GM12878 (cell line): Measurements from ENCODE around the gene DZIP1L. TPM values are rescaled to one million over a fixed set of nuclear protein-coding genes. Genes with fewer than 3 reads are reported as not detected.

Experiments
- ATAC-seq: fragments of 200-7000 bp; cut with Tn5 transposase; 3 replicates; pipeline ENCODE4 v1.9.1; 2020; ENCODE audit warnings: mild to moderate bottlenecking, moderate library complexity
- BruUV-seq: library from RNA; stranded (reverse); fragments of 400-500 nt; replicated peaks from 2 replicates; lab custom pipeline; 2021; lab: Mats Ljungman, UMichigan
- CTCF ChIA-PET: fragments of 300-600 bp; sonication (Branson Sonifier 250); formaldehyde crosslinking; extraction: SDS; loops from one replicate; lab custom pipeline; 2021; ENCODE audit warnings: inconsistent platforms; lab: Yijun Ruan, JAX
- POLR2A ChIA-PET: fragments of 350-600 bp; formaldehyde crosslinking; extraction: SDS; loops from one replicate; lab custom pipeline; 2021; ENCODE audit warnings: inconsistent platforms; lab: Charles Lee
- RAD21 ChIA-PET: fragments of 300-600 bp; sonication (Branson Sonifier 250); formaldehyde crosslinking; loops from one replicate; lab custom pipeline; 2023; ENCODE audit warnings: antibody characterized with exemption; ENCODE audit not compliant: unreplicated experiment; lab: Charles Lee
- SMC1A ChIA-PET: fragments of 300-600 bp; sonication (Branson Sonifier 250); formaldehyde crosslinking; loops from one replicate; lab custom pipeline; 2023; ENCODE audit not compliant: unreplicated experiment, uncharacterized antibody; lab: Charles Lee
- DNase-seq: peaks from one replicate; pipeline ENCODE4 v3.0.0-alpha.2; 2011; ENCODE audit warnings: low read depth, low spot score
- FAIRE-seq: peaks from 3 replicates; lab custom pipeline; 2011; peaks lifted over from hg19 to GRCh38; lab: Jason Lieb, UNC
- H2AFZ ChIP-seq: 2 replicates; pipeline ENCODE4 v1.6.0; 2011; ENCODE audit warnings: low read depth, low read length, control low read depth; ENCODE audit not compliant: control insufficient read depth
- H3K27ac ChIP-seq: 2 replicates; pipeline ENCODE4 v1.5.1; 2011; ENCODE audit warnings: control low read depth; ENCODE audit not compliant: control insufficient read depth, insufficient read depth
- H3K27me3 ChIP-seq, 2 experiments: replicated peaks in 1 of 2; 2 replicates each; pipeline versions ENCODE4 v1.6.0 to v1.6.1; 2011; ENCODE audit warnings: low read length in 1 of 2; ENCODE audit not compliant: control insufficient read depth in 2 of 2, insufficient read depth in 2 of 2
- H3K36me3 ChIP-seq, 2 experiments: 2 replicates each; pipeline ENCODE4 v1.5.1; 2011; ENCODE audit warnings: low read length in 1 of 2; ENCODE audit not compliant: control insufficient read depth in 2 of 2, insufficient read depth in 2 of 2
- H3K4me1 ChIP-seq: 2 replicates; pipeline ENCODE4 v1.6.1; 2011; ENCODE audit warnings: mild to moderate bottlenecking, low read length, moderate library complexity, mixed read lengths; ENCODE audit not compliant: control insufficient read depth, insufficient read depth
- H3K4me2 ChIP-seq: 2 replicates; pipeline ENCODE4 v1.6.0; 2011; ENCODE audit warnings: control low read depth; ENCODE audit not compliant: control insufficient read depth, insufficient read depth
- H3K4me3 ChIP-seq: fragments of 200-600 bp; sonication (generic); 2 replicates; pipeline ENCODE4 v1.5.1; 2016
- H3K79me2 ChIP-seq: 2 replicates; pipeline ENCODE4 v1.6.0; 2011; ENCODE audit warnings: low read length; ENCODE audit not compliant: control insufficient read depth, insufficient read depth
- H3K9ac ChIP-seq: 2 replicates; pipeline ENCODE4 v1.8.0; 2011; ENCODE audit warnings: low read length, control low read depth, mixed read lengths; ENCODE audit not compliant: control insufficient read depth, insufficient read depth
- H3K9me3 ChIP-seq: replicated peaks from 3 replicates; pipeline ENCODE4 v1.5.1; 2011; ENCODE audit warnings: mild to moderate bottlenecking, low read length; ENCODE audit not compliant: control insufficient read depth, insufficient read depth
- H4K20me1 ChIP-seq: 2 replicates; pipeline ENCODE4 v1.6.0; 2011; ENCODE audit not compliant: control insufficient read depth, insufficient read depth
- ATF2 ChIP-seq: IDR thresholded peaks from 2 replicates; pipeline ENCODE4 v1.6.1; 2012; ENCODE audit warnings: low read length, inconsistent platforms
- E2F4 ChIP-seq: IDR thresholded peaks from 2 replicates; pipeline ENCODE4 v1.6.1; 2012; ENCODE audit warnings: low read depth, low read length, improper control_type of control experiment
- IKZF2 ChIP-seq, 2 experiments: fragments of 450-650 bp; IDR thresholded peaks; 2 replicates each; pipeline ENCODE4 v1.6.1; 2017; ENCODE audit warnings: mild to moderate bottlenecking in 2 of 2, moderate library complexity in 2 of 2
- MTA2 ChIP-seq: fragments of 450-650 bp; IDR thresholded peaks from 2 replicates; pipeline ENCODE4 v1.6.1; 2016; ENCODE audit warnings: low read depth, mild to moderate bottlenecking, moderate library complexity
- MYC ChIP-seq: IDR thresholded peaks from 2 replicates; pipeline ENCODE4 v1.6.1; 2011; ENCODE audit warnings: mild to moderate bottlenecking, low read length, moderate library complexity, inconsistent platforms; ENCODE audit not compliant: insufficient read depth, insufficient replicate concordance, insufficient read length, severe bottlenecking
- RAD51 ChIP-seq: fragments of 450-650 bp; IDR thresholded peaks from 2 replicates; pipeline ENCODE4 v1.6.1; 2016; ENCODE audit warnings: moderate library complexity, mild to moderate bottlenecking, inconsistent platforms
- RB1 ChIP-seq: fragments of 450-650 bp; formaldehyde crosslinking; IDR thresholded peaks from 2 replicates; pipeline ENCODE4 v1.6.1; 2017; ENCODE audit warnings: mild to moderate bottlenecking, borderline replicate concordance
- RELB ChIP-seq: fragments of 450-650 bp; IDR thresholded peaks from 2 replicates; pipeline ENCODE4 v1.6.1; 2017; ENCODE audit warnings: low read depth, mild to moderate bottlenecking, moderate library complexity
- RUNX3 ChIP-seq: IDR thresholded peaks from 2 replicates; pipeline ENCODE4 v1.6.1; 2012; ENCODE audit warnings: low read length, inconsistent platforms
- SKIL ChIP-seq: fragments of 450-650 bp; IDR thresholded peaks from 2 replicates; pipeline ENCODE4 v1.6.1; 2017; ENCODE audit warnings: mild to moderate bottlenecking, low read depth, inconsistent platforms; ENCODE audit not compliant: poor library complexity, severe bottlenecking
- ZNF687 ChIP-seq: fragments of 450-650 bp; IDR thresholded peaks from 2 replicates; pipeline ENCODE4 v1.6.1; 2017; ENCODE audit warnings: mild to moderate bottlenecking, moderate library complexity
- ZSCAN29 ChIP-seq: fragments of 450-650 bp; IDR thresholded peaks from 2 replicates; pipeline ENCODE4 v1.6.1; 2017; ENCODE audit warnings: mild to moderate bottlenecking, moderate library complexity
- WGBS: methylation state at CpG from one replicate; pipeline ENCODE4 v1.1.6; 2016; ENCODE audit warnings: low lambda C conversion rate; ENCODE audit not compliant: insufficient replicate concordance, insufficient coverage; ENCODE audit errors: missing lambda C conversion rate; 5-methylcytosine and 5-hydroxymethylcytosine counted together
- in situ Hi-C: fragments of 300-500 bp; cut with MboI; formaldehyde crosslinking; loops from 9 replicates; pipeline ENCODE4 v1.14.3; 2018; ENCODE audit warnings: mixed read lengths
- intact Hi-C: fragments of 100-400 bp; cut with micrococcal nuclease; formaldehyde crosslinking; loops from one replicate; pipeline ENCODE4 v1.14.2; 2022; ENCODE audit not compliant: unreplicated experiment
- polyA plus RNA-seq, 11 experiments: library from polyadenylated mRNA; depleted of rRNA in 4 of 11; unstranded in 6 of 11; stranded (reverse) in 5 of 11; fragments of >200 nt; fragmentation: Nextera tagmentation in 4 of 11; fragmentation: Illumina TruSeq in 1 of 11; extraction: Ambion mirVana in 4 of 11; extraction: Trizol in 1 of 11; gene quantifications; 1 replicate in 1 of 11; 2 replicates in 10 of 11; pipeline versions ENCODE4 v1.2.1 to v1.2.3, GENCODE V29; 2011 to 2016; ENCODE audit warnings: inconsistent platforms in 2 of 11, missing spikeins in 2 of 11, low read depth in 1 of 11
- total RNA-seq, 4 experiments: library from RNA; depleted of rRNA in 3 of 4; stranded (reverse); fragments of >200 nt in 3 of 4; fragmentation: Illumina TruSeq in 1 of 4; extraction: Trizol in 1 of 4; gene quantifications; 2 replicates each; pipeline versions ENCODE4 v1.2.1 to v1.2.3, GENCODE V29; 2013 to 2021

Gene DZIP1L
- total and polyA plus RNA-seq, 10 of the 15 experiments (the other 5 are each of a cell fraction or from before 2014, with no cell fraction given): not detected

GRCh38 chr3:138033202-138033691 lies 82.2 kb downstream of the DZIP1L start:
- CTCF ChIA-PET: interaction anchor here (1.1 to 4.5 kb wide), 9 partner anchors 9 to 142 kb away, joined by 3 to 52 read pairs (median 7); partner anchors contain the start of gene DBR1
- no peak overlapping the region for H3K4me3 ChIP-seq
- SMC1A ChIA-PET: interaction anchor here (1.0 to 9.4 kb wide), 12 partner anchors 10 to 62 kb away, joined by 4 to 114 read pairs (median 14); no protein-coding TSS in a partner anchor
- H2AFZ ChIP-seq: no peak overlapping the region
- H3K79me2 ChIP-seq: no peaks in the 10 kb centered on the region
- peak; percentile 44 for ATAC-seq
- no peaks in the 10 kb centered on the region for H4K20me1 ChIP-seq
- no peak for DNase-seq
- H3K27ac ChIP-seq: peak overlapping the region; percentile 49
- no TSS peak for BruUV-seq
- in situ Hi-C loops: no loop called here
- peak; percentile 41 for FAIRE-seq
- no peaks in the 10 kb centered on the region for H3K27me3 ChIP-seq
- WGBS: 8% methylated on average over 2 of the region's 2 CpGs
- intact Hi-C loops: loop anchor here (10.0 kb wide), 1 partner anchor 708 kb away; no protein-coding TSS in a partner anchor
- no peaks in the 10 kb centered on the region; the same call in 2 of the 3 replicates for H3K9me3 ChIP-seq
- peak overlapping the region; percentile 47 for H3K4me2 ChIP-seq
- H3K36me3 ChIP-seq: no peaks in the 10 kb centered on the region
- H3K9ac ChIP-seq: no peak overlapping the region
- RAD21 ChIA-PET: interaction anchor here (1.1 to 14.8 kb wide), 7 partner anchors 9 to 45 kb away, joined by 4 to 171 read pairs (median 18); no protein-coding TSS in a partner anchor
- POLR2A ChIA-PET: interaction anchor here (1.0 to 3.4 kb wide), 4 partner anchors 10 to 45 kb away, joined by 4 to 21 read pairs (median 13); no protein-coding TSS in a partner anchor
- peaks cover 48% of the 10 kb centered on the region for H3K4me1 ChIP-seq
- TF ChIP-seq E2F4: no peak
- no peak for TF ChIP-seq RAD51
- TF ChIP-seq ZSCAN29: no peak
- TF ChIP-seq RB1: no peak
- no peak for TF ChIP-seq SKIL
- TF ChIP-seq MTA2: peak; percentile 72
- peak; percentile 10 for TF ChIP-seq RUNX3
- peak; percentile 8; the same call in 1 of the 2 replicates for TF ChIP-seq ATF2
- TF ChIP-seq RELB: peak; percentile 56; the same call in 1 of the 2 replicates
- peak; percentile 27; the same call in 1 of the 2 replicates for TF ChIP-seq ZNF687
- TF ChIP-seq MYC: no peak
- TF ChIP-seq IKZF2 (IDR thresholded peaks at IDR 0.05): peak in 1 of 2 experiments; percentile 10; a peak in 1 of 4 replicates
